GM12865 (cell line): ENCODE data around the gene VASN.

Experiments used
- DNase-seq: peaks from one replicate; pipeline ENCODE4 v3.0.0; 2010; ENCODE audit warnings: low read depth
- H3K4me3 ChIP-seq: 2 replicates; pipeline ENCODE4 v1.5.1; 2011; ENCODE audit warnings: mild to moderate bottlenecking, low read depth, low read length, control low read depth
- CTCF ChIP-seq: IDR thresholded peaks from 2 replicates; pipeline ENCODE4 v1.5.1; 2011; ENCODE audit warnings: low read length, control low read depth, low read depth, inconsistent platforms; ENCODE audit not compliant: insufficient read depth; ENCODE audit errors: missing control alignments

The VASN gene

DNA sequence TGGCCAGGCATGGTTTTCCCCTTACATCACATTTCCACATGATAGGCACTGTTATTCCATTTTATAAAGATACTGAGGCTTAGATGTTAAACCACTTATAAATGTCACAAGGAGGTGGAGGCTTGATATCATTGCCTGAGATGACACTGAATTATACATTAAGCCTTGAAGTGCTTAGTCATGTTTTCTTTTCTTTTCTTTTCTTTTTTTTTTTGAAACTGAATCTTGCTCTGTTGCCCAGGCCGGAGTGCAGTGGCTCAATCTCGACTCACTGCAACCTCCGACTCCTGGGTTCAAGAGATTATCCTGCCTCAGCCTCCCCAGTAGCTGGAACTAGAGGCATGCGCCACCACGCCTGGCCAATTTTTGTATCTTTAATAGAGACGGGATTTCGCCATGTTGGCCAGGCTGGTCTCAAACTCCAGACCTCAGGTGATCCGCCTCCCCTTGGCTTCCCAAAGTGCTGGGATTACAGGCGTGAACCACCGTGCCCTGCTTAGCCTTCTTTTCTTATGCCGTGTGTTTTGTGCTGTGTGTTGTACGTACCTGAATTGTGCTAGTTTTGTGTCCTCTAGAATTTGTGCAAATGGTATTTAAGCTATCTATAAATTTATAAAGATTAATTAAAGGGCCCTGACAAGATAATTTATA is 55.2 kb downstream of the VASN start:
- DNase-seq: no peak
- H3K4me3 ChIP-seq: peak overlapping the region; percentile 63
- TF ChIP-seq CTCF: no peak

DNA sequence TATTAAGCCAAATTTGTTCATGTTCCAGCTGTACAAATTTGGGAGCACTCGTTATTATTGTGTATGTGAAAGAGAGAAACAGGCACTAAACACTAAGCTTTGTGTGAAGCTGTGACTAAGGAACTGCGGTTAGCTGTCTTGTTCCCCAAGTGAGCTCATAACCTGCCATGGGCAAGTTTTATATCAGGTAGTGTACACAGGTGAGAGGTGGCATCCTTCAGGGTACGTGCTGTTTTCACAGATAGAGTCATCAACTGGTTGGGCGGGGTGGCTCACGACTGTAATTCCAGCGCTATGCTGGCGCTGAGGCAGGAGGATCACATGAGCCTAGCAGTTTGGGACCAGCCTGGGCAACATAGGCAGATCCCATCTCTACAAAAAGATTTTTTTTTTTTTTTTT is 56.9 kb downstream of the VASN start:
- no peak for TF ChIP-seq CTCF
- no peak overlapping the region for H3K4me3 ChIP-seq

DNA sequence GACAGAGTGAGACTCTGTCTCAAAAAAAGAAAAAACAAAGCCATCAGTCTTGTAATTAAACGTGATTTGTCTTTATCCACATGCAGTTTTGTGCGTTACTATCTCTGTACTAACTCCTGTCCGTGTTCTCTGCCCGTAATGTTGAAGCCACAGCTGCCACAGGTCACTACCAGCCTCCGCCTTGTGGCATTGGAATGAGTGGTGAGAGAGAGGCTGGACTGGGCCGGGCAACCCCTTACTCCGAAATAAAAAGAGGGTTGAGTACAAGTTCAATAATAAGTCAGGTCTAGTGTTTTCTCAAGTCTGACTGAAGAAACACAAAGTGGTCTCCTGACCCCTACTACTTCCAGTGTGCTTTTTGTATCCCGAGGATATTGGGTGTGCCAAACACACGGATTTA is 59.4 kb downstream of the VASN start:
- H3K4me3 ChIP-seq: no peak overlapping the region
- no peak for TF ChIP-seq CTCF
- no peak for DNase-seq

More for the DNA sequence above, 56.9 kb downstream of the VASN start:
- no peak for DNase-seq
